ENCODE data around the gene TMEM214. TPM values are rescaled to one million over a fixed set of nuclear protein-coding genes. Genes with fewer than 3 reads are reported as not detected.

The TMEM214 gene
- total and polyA plus RNA-seq, 2 donors from 2014 or later: 50.5 to 74.8 TPM

DNA sequence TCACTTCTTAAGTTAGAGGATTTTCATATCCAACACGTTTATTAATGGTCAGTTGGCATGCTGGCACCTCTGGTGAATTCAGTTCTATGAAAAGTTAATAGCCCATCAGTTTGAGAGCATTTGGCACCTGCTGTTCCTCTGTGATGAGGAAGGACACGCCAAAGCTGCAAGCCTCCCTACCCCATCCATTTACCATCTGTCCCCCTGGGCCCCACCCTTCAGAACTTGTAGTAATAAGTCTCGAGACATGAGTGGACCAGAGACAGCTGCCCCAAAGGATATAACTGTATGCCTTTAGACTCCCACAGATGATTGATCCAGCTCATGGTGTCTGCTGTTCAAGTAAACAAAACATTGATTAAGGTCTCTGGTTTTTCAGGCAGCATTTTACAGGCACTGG lies 32.4 kb downstream of the TMEM214 start:
- TF ChIP-seq, protein P1, sequence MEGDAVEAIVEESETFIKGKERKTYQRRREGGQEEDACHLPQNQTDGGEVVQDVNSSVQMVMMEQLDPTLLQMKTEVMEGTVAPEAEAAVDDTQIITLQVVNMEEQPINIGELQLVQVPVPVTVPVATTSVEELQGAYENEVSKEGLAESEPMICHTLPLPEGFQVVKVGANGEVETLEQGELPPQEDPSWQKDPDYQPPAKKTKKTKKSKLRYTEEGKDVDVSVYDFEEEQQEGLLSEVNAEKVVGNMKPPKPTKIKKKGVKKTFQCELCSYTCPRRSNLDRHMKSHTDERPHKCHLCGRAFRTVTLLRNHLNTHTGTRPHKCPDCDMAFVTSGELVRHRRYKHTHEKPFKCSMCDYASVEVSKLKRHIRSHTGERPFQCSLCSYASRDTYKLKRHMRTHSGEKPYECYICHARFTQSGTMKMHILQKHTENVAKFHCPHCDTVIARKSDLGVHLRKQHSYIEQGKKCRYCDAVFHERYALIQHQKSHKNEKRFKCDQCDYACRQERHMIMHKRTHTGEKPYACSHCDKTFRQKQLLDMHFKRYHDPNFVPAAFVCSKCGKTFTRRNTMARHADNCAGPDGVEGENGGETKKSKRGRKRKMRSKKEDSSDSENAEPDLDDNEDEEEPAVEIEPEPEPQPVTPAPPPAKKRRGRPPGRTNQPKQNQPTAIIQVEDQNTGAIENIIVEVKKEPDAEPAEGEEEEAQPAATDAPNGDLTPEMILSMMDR (IDR thresholded peaks at IDR 0.05; ENCODE audit: borderline replicate concordance, extremely low read depth, insufficient read depth): no peak
- DNase-seq (no peak), FAIRE-seq (no peak)
- Histone ChIP-seq H3K27me3 (ENCODE audit: control insufficient read depth, insufficient read depth, low read length) (no peaks in the 10 kb centered on the region), H3K27ac (ENCODE audit: low read depth in 2 of 2, low read length in 2 of 2) (no peak overlapping the region), H3K4me3 (ENCODE audit: low read length in 3 of 3) (no peak overlapping the region), H3K4me1 (ENCODE audit: control insufficient read depth in 2 of 3, insufficient read depth in 2 of 3, low read depth in 1 of 3, low read length in 3 of 3) (peaks cover 0 to 14% (median 7%) of the 10 kb centered on the region in 3 donors), H3K9ac (ENCODE audit: low read length in 3 of 3) (no peak overlapping the region), H3K9me3 (ENCODE audit: control insufficient read depth in 2 of 3, insufficient read depth in 1 of 3, low read length in 3 of 3) (no peaks in the 10 kb centered on the region), H3K36me3 (ENCODE audit: control insufficient read depth in 2 of 3, insufficient read depth in 3 of 3, low read length in 3 of 3) (peaks cover 0 to 20% (median 8%) of the 10 kb centered on the region in 3 donors)
- intact Hi-C loops (cut with DNase I): no loop called here

DNA sequence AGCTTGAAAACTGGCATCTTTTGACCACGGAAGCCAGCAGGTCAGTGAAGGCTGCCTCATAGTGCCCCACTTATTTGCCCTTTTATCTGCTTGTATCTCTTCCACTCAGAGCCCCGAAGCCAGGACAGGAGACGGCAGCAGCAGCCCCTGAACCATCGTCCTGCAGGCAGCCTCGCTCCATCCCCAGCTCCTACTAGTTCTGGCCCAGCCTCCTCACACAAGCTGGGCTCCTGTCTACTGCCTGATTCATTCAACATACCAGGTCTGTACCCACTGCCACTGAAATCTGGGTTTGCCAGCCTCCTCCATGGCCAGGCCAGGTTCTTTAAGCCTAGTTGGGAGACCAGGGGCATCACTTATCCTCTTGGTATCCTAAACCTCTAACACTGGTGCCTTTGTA lies 34.6 kb downstream of the TMEM214 start:
- intact Hi-C loops (cut with DNase I): no loop called here
- no peak for DNase-seq
- Histone ChIP-seq H3K27me3 (ENCODE audit: control insufficient read depth, insufficient read depth, low read length) (no peaks in the 10 kb centered on the region), H3K4me1 (ENCODE audit: control insufficient read depth in 2 of 3, insufficient read depth in 2 of 3, low read depth in 1 of 3, low read length in 3 of 3) (peaks cover 0 to 21% (median 14%) of the 10 kb centered on the region in 3 donors), H3K27ac (ENCODE audit: low read depth in 2 of 2, low read length in 2 of 2) (no peak overlapping the region), H3K9ac (ENCODE audit: low read length in 3 of 3) (no peak overlapping the region), H3K4me3 (ENCODE audit: low read length in 3 of 3) (no peak overlapping the region), H3K36me3 (ENCODE audit: control insufficient read depth in 2 of 3, insufficient read depth in 3 of 3, low read length in 3 of 3) (peaks cover 0 to 20% (median 8%) of the 10 kb centered on the region in 3 donors), H3K9me3 (ENCODE audit: control insufficient read depth in 2 of 3, insufficient read depth in 1 of 3, low read length in 3 of 3) (no peaks in the 10 kb centered on the region)
- no peak for FAIRE-seq
- TF ChIP-seq, protein P1 (IDR thresholded peaks at IDR 0.05; ENCODE audit: borderline replicate concordance, extremely low read depth, insufficient read depth): no peak

DNA sequence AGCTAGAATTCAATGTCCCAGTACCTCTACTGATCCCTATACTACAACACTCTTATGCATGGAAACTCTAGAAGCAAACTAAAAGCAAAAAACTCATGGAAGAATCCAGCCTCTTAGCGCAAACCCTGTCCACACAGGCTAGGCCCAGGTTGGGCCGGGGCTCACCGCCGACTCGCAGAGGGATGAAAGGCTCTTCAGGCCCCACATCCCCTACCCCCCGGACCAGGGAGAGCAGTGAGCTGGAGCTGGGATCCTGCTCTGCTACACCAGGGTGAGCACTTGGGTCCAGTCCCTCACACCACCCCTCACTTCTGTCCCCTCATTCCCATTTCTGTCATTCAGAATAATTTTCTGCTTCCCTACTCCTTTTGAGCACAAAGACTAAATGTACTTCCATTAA lies 36.7 kb downstream of the TMEM214 start:
- Histone ChIP-seq H3K27me3 (ENCODE audit: control insufficient read depth, insufficient read depth, low read length) (no peaks in the 10 kb centered on the region), H3K4me3 (ENCODE audit: low read length in 3 of 3) (no peak overlapping the region), H3K9me3 (ENCODE audit: control insufficient read depth in 2 of 3, insufficient read depth in 1 of 3, low read length in 3 of 3) (no peaks in the 10 kb centered on the region), H3K9ac (ENCODE audit: low read length in 3 of 3) (no peak overlapping the region), H3K27ac (ENCODE audit: low read depth in 2 of 2, low read length in 2 of 2) (no peak overlapping the region), H3K4me1 (ENCODE audit: control insufficient read depth in 2 of 3, insufficient read depth in 2 of 3, low read depth in 1 of 3, low read length in 3 of 3) (peaks cover 0 to 22% (median 14%) of the 10 kb centered on the region in 3 donors), H3K36me3 (ENCODE audit: control insufficient read depth in 2 of 3, insufficient read depth in 3 of 3, low read length in 3 of 3) (peaks cover 0 to 20% (median 8%) of the 10 kb centered on the region in 3 donors)
- intact Hi-C loops (cut with DNase I): no loop called here
- TF ChIP-seq, protein P1 (IDR thresholded peaks at IDR 0.05; ENCODE audit: borderline replicate concordance, extremely low read depth, insufficient read depth): no peak
- no peak for FAIRE-seq
- no peak for DNase-seq
